ENCODE data around the gene SIN3A. TPM values are rescaled to one million over a fixed set of nuclear protein-coding genes. Genes with fewer than 3 reads are reported as not detected.

The SIN3A gene
- total RNA-seq, 1 experiment from 2014 or later, result 64.4 TPM

DNA sequence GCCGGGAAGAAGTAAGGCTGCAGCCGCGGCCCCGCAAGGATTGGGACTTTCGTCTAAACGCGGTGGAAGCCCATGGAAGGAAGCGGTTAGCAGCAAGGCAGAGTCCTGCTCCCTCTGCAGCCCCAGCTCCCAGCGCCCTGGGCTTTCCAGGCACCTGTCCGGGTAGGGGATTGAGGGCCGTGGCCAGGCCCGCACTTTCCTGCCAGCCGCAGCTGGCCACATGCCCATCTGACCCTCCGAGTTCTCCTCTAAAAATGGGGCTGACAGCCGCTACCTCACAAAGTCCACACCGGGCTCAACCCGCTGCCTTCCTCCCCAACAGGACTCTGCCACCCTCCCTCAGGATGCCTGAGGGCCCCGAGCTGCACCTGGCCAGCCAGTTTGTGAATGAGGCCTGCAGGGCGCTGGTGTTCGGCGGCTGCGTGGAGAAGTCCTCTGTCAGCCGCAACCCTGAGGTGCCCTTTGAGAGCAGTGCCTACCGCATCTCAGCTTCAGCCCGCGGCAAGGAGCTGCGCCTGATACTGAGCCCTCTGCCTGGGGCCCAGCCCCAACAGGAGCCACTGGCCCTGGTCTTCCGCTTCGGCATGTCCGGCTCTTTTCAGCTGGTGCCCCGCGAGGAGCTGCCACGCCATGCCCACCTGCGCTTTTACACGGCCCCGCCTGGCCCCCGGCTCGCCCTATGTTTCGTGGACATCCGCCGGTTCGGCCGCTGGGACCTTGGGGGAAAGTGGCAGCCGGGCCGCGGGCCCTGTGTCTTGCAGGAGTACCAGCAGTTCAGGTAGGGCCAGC, 102.7 kb downstream of the SIN3A start:
- POLR2A ChIA-PET, result no interaction called here
- CTCF ChIA-PET, result interaction anchor here (1.0 kb wide), 1 partner anchor 19 kb away, joined by 3 read pairs; no protein-coding TSS in a partner anchor
- no peaks in the 10 kb centered on the region for H3K9me3 Mint-ChIP-seq (ENCODE audit: unreplicated experiment)
- peak overlapping the region; percentile 71 for H3K4me3 ChIP-seq (ENCODE audit: low read depth, low read length)
- peaks cover 5% of the 10 kb centered on the region; the same call in 1 of the 2 replicates for H3K4me1 ChIP-seq
- no peak overlapping the region for H3K27ac Mint-ChIP-seq (ENCODE audit: unreplicated experiment)
- H3K27me3 ChIP-seq (replicated peaks; ENCODE audit: control insufficient read depth, insufficient read depth, low read length), result no peaks in the 10 kb centered on the region
- no peaks in the 10 kb centered on the region for H3K4me1 Mint-ChIP-seq (ENCODE audit: low read depth, unreplicated experiment)
- DNase-seq, result peak in 1 of 2 experiments; percentile 31
- H3K9me3 ChIP-seq, result no peaks in the 10 kb centered on the region
- no peaks in the 10 kb centered on the region for H3K36me3 ChIP-seq (ENCODE audit: control insufficient read depth, insufficient read depth, low read length)
- intact Hi-C loops (cut with micrococcal nuclease; ENCODE audit: unreplicated experiment), result no loop called here
- TF ChIP-seq, protein P1, sequence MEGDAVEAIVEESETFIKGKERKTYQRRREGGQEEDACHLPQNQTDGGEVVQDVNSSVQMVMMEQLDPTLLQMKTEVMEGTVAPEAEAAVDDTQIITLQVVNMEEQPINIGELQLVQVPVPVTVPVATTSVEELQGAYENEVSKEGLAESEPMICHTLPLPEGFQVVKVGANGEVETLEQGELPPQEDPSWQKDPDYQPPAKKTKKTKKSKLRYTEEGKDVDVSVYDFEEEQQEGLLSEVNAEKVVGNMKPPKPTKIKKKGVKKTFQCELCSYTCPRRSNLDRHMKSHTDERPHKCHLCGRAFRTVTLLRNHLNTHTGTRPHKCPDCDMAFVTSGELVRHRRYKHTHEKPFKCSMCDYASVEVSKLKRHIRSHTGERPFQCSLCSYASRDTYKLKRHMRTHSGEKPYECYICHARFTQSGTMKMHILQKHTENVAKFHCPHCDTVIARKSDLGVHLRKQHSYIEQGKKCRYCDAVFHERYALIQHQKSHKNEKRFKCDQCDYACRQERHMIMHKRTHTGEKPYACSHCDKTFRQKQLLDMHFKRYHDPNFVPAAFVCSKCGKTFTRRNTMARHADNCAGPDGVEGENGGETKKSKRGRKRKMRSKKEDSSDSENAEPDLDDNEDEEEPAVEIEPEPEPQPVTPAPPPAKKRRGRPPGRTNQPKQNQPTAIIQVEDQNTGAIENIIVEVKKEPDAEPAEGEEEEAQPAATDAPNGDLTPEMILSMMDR (IDR thresholded peaks at IDR 0.05; ENCODE audit: insufficient read depth in 1 of 2, low read depth in 1 of 2, low read length in 1 of 2, severe bottlenecking in 1 of 2, unreplicated experiment in 1 of 2), result no peak
- peaks cover 7% of the 10 kb centered on the region for H3K36me3 Mint-ChIP-seq (ENCODE audit: insufficient read depth, unreplicated experiment)
- H3K4me3 Mint-ChIP-seq (ENCODE audit: unreplicated experiment), result peak overlapping the region; percentile 93
- H3K27me3 Mint-ChIP-seq (ENCODE audit: insufficient read depth, unreplicated experiment), result peaks cover 4% of the 10 kb centered on the region
- BruUV-seq (replicated peaks), result no TSS peak

- peaks cover 4% of the 10 kb centered on the region for H3K27me3 Mint-ChIP-seq (ENCODE audit: insufficient read depth, unreplicated experiment)
- peaks cover 7% of the 10 kb centered on the region for H3K36me3 Mint-ChIP-seq (ENCODE audit: insufficient read depth, unreplicated experiment)
- Histone ChIP-seq H3K4me3 (ENCODE audit: low read depth, low read length) (peak overlapping the region; percentile 71), H3K9me3 (no peaks in the 10 kb centered on the region), H3K27me3 (replicated peaks; ENCODE audit: control insufficient read depth, insufficient read depth, low read length) (no peaks in the 10 kb centered on the region), H3K36me3 (ENCODE audit: control insufficient read depth, insufficient read depth, low read length) (no peaks in the 10 kb centered on the region), H3K4me1 (peaks cover 5% of the 10 kb centered on the region; the same call in 1 of the 2 replicates)
- ChIA-PET CTCF (interaction anchor here (1.0 kb wide), 1 partner anchor 20 kb away, joined by 3 read pairs; no protein-coding TSS in a partner anchor), POLR2A (interaction anchor here (0.7 kb wide), 1 partner anchor 20 kb away, joined by 3 read pairs; no protein-coding TSS in a partner anchor)
- peak overlapping the region; percentile 93 for H3K4me3 Mint-ChIP-seq (ENCODE audit: unreplicated experiment)
- no peak overlapping the region for H3K27ac Mint-ChIP-seq (ENCODE audit: unreplicated experiment)
- H3K4me1 Mint-ChIP-seq (ENCODE audit: low read depth, unreplicated experiment), result no peaks in the 10 kb centered on the region
- intact Hi-C loops (cut with micrococcal nuclease; ENCODE audit: unreplicated experiment), result no loop called here
- no peak for DNase-seq
- no peaks in the 10 kb centered on the region for H3K9me3 Mint-ChIP-seq (ENCODE audit: unreplicated experiment)
- TF ChIP-seq, protein P1 (IDR thresholded peaks at IDR 0.05; ENCODE audit: insufficient read depth in 1 of 2, low read depth in 1 of 2, low read length in 1 of 2, severe bottlenecking in 1 of 2, unreplicated experiment in 1 of 2), result no peak
- no TSS peak for BruUV-seq (replicated peaks)
Observed at GRCh38 chr15:75348034-75348561, 103.4 kb downstream of the SIN3A start.

- Mint-ChIP-seq H3K27ac (ENCODE audit: unreplicated experiment) (peak overlapping the region; percentile 57), H3K36me3 (ENCODE audit: insufficient read depth, unreplicated experiment) (peaks cover 7% of the 10 kb centered on the region), H3K4me1 (ENCODE audit: low read depth, unreplicated experiment) (no peaks in the 10 kb centered on the region), H3K27me3 (ENCODE audit: insufficient read depth, unreplicated experiment) (peaks cover 4% of the 10 kb centered on the region), H3K4me3 (ENCODE audit: unreplicated experiment) (peak overlapping the region; percentile 93), H3K9me3 (ENCODE audit: unreplicated experiment) (no peaks in the 10 kb centered on the region)
- H3K27me3 ChIP-seq (replicated peaks; ENCODE audit: control insufficient read depth, insufficient read depth, low read length), result no peaks in the 10 kb centered on the region
- peak overlapping the region; percentile 71 for H3K4me3 ChIP-seq (ENCODE audit: low read depth, low read length)
- ChIA-PET POLR2A (interaction anchor here (0.7 kb wide), 1 partner anchor 20 kb away, joined by 3 read pairs; no protein-coding TSS in a partner anchor), CTCF (interaction anchor here (1.0 kb wide), 1 partner anchor 21 kb away, joined by 3 read pairs; no protein-coding TSS in a partner anchor)
- no peaks in the 10 kb centered on the region for H3K36me3 ChIP-seq (ENCODE audit: control insufficient read depth, insufficient read depth, low read length)
- H3K9me3 ChIP-seq, result no peaks in the 10 kb centered on the region
- TF ChIP-seq, protein P1 (IDR thresholded peaks at IDR 0.05; ENCODE audit: insufficient read depth in 1 of 2, low read depth in 1 of 2, low read length in 1 of 2, severe bottlenecking in 1 of 2, unreplicated experiment in 1 of 2), result no peak
- DNase-seq, result peak; percentile 65 to 76
- intact Hi-C loops (cut with micrococcal nuclease; ENCODE audit: unreplicated experiment), result no loop called here
- no TSS peak for BruUV-seq (replicated peaks)
- peaks cover 5% of the 10 kb centered on the region; the same call in 1 of the 2 replicates for H3K4me1 ChIP-seq
Observed at GRCh38 chr15:75347222-75348033, 104.1 kb downstream of the SIN3A start.
